NCI-H526 treated with DMSO at 0.1 percent for 48 hours (cell line): ENCODE measurements around the gene M6PR.
"Not testable (repeated sequence)": the region's sequence is repeated elsewhere in the genome, so short reads cannot be mapped to it uniquely, and the experiment has no call there.

Experiments used
- DNase-seq: peaks from one replicate; lab custom pipeline; 2025; lab: John Stamatoyannopoulos, UW

M6PR gene

GRCh38 chr12:8912914-8913313 lies 36.5 kb downstream of the M6PR start:
- peak; percentile 31 for DNase-seq

- no peak for DNase-seq
These were observed 37.7 kb downstream of the M6PR start for GRCh38 chr12:8911606-8912268.

- no peak for DNase-seq
These were observed 39.7 kb downstream of the M6PR start for GRCh38 chr12:8909752-8910151.

GRCh38 chr12:8907513-8907912 lies 41.9 kb downstream of the M6PR start:
- DNase-seq, result no peak

- no peak for DNase-seq
These were observed 42.9 kb downstream of the M6PR start for GRCh38 chr12:8906266-8907180.

GRCh38 chr12:8905546-8905945 lies 43.9 kb downstream of the M6PR start:
- no peak for DNase-seq

- no peak for DNase-seq
These were observed 44.8 kb downstream of the M6PR start for GRCh38 chr12:8904665-8905064.

GRCh38 chr12:8903646-8904045 lies 45.8 kb downstream of the M6PR start:
- DNase-seq, result no peak

- not testable (repeated sequence) for DNase-seq
These were observed 46.7 kb downstream of the M6PR start for GRCh38 chr12:8902703-8903102.

GRCh38 chr12:8899830-8900229 lies 49.6 kb downstream of the M6PR start:
- no peak for DNase-seq

GRCh38 chr12:8897081-8897480 lies 52.4 kb downstream of the M6PR start:
- no peak for DNase-seq

GRCh38 chr12:8894986-8895385 lies 54.5 kb downstream of the M6PR start:
- no peak for DNase-seq

- DNase-seq, result no peak
These were observed 55.1 kb downstream of the M6PR start for GRCh38 chr12:8894378-8894777.

GRCh38 chr12:8891976-8892375 lies 57.5 kb downstream of the M6PR start:
- no peak for DNase-seq
